Common myeloid progenitor, CD34-positive (primary cell): ENCODE data around the gene DIP2A.

Experiments used
- CTCF ChIA-PET: fragments of 350-600 bp; sonication (Branson Sonifier 250); formaldehyde crosslinking; loops from one replicate; lab custom pipeline; 2021; ENCODE audit warnings: antibody characterized with exemption; lab: Charles Lee
- POLR2A ChIA-PET: fragments of 350-600 bp; sonication (Branson Sonifier 250); formaldehyde crosslinking; loops from one replicate; lab custom pipeline; 2021; ENCODE audit warnings: antibody characterized with exemption; lab: Charles Lee
- DNase-seq, 3 donors: peaks; one replicate each; pipeline versions ENCODE4 v3.0.0 to v3.0.0-alpha.2; 2013
- H3K27ac ChIP-seq, 2 experiments: 1 replicate in 1 of 2; 2 replicates in 1 of 2; pipeline ENCODE4 v1.7.0; 2013; ENCODE audit warnings: inconsistent platforms in 2 of 2, low read length in 2 of 2, mild to moderate bottlenecking in 2 of 2, low read depth in 1 of 2, moderate library complexity in 1 of 2; ENCODE audit not compliant: severe bottlenecking in 2 of 2, insufficient read depth in 1 of 2, poor library complexity in 1 of 2
- H3K27me3 ChIP-seq, 5 experiments: replicated peaks in 2 of 5; 1 replicate in 3 of 5; 2 replicates in 2 of 5; pipeline versions ENCODE4 v1.6.1 to v1.7.0; 2013; ENCODE audit warnings: low read length in 4 of 5, mild to moderate bottlenecking in 2 of 5, moderate library complexity in 2 of 5, inconsistent platforms in 1 of 5; ENCODE audit not compliant: insufficient read depth in 5 of 5, control insufficient read depth in 4 of 5
- H3K36me3 ChIP-seq, 4 experiments: 1 replicate in 2 of 4; 2 replicates in 2 of 4; pipeline versions ENCODE4 v1.6.1 to v1.7.0; 2013; ENCODE audit warnings: low read length in 3 of 4, control low read depth in 1 of 4, mild to moderate bottlenecking in 1 of 4; ENCODE audit not compliant: control insufficient read depth in 4 of 4, insufficient read depth in 4 of 4
- H3K4me1 ChIP-seq, 4 experiments: 1 replicate in 3 of 4; 2 replicates in 1 of 4; pipeline versions ENCODE4 v1.6.1 to v1.7.1; 2013; ENCODE audit warnings: low read length in 3 of 4, mild to moderate bottlenecking in 3 of 4, control low read depth in 1 of 4, inconsistent platforms in 1 of 4, moderate library complexity in 1 of 4; ENCODE audit not compliant: control insufficient read depth in 4 of 4, insufficient read depth in 4 of 4; ENCODE audit errors: control extremely low read depth in 1 of 4
- H3K4me3 ChIP-seq, 7 experiments: 1 replicate in 4 of 7; 2 replicates in 3 of 7; pipeline versions ENCODE4 v1.5.1 to v1.7.0; 2013; ENCODE audit warnings: mild to moderate bottlenecking in 7 of 7, low read length in 6 of 7, moderate library complexity in 6 of 7, inconsistent platforms in 2 of 7, low read depth in 2 of 7, control low read depth in 1 of 7; ENCODE audit not compliant: insufficient read depth in 4 of 7, control insufficient read depth in 1 of 7; ENCODE audit errors: extremely low read depth in 1 of 7
- H3K9me3 ChIP-seq, 5 experiments: 1 replicate in 4 of 5; 2 replicates in 1 of 5; pipeline versions ENCODE4 v1.6.1 to v1.7.1; 2013; ENCODE audit warnings: low read length in 4 of 5, mild to moderate bottlenecking in 2 of 5, inconsistent platforms in 1 of 5, low read depth in 1 of 5, moderate library complexity in 1 of 5; ENCODE audit not compliant: control insufficient read depth in 4 of 5, insufficient read depth in 2 of 5; ENCODE audit errors: control extremely low read depth in 1 of 5
- WGBS: methylation state at CpG from one replicate; pipeline ENCODE4 v1.1.5; 2013; ENCODE audit not compliant: insufficient coverage; 5-methylcytosine and 5-hydroxymethylcytosine counted together

Gene DIP2A

DNA sequence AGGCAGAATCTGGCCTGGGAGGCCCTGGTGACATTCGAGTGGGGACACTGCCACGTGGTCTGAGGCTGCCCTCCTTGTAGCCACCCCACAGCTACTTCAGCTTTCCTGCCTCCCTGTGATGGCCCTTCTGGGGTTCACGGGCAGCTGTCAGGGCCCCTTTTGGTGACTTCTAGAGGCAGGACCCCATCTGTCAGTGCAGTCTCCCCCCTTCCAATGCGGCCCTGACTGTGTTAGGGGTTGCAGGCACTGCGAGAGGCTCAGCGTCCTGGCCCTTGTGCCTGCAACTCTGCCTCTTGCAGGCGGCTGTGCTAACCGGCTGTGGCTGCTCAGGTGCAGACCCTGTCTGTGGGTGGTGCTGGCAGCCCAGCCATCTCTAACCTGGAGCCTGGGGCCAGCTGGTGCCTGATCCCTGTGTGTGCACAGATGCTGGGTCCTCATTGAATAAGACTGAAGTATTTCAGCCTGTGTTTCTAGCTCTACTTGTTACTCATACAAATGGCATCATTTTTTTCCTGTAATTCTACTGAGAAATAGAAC, 84.0 kb downstream of the DIP2A start:
- H3K4me3 ChIP-seq, result no peak overlapping the region
- DNase-seq, result no peak
- 96% methylated on average over 8 of the region's 8 CpGs for WGBS
- H3K9me3 ChIP-seq, result no peaks in the 10 kb centered on the region
- no peak overlapping the region for H3K27ac ChIP-seq
- H3K27me3 ChIP-seq, result no peaks in the 10 kb centered on the region
- ChIA-PET POLR2A (no interaction called here), CTCF (no interaction called here)
- no peaks in the 10 kb centered on the region for H3K4me1 ChIP-seq
- peaks cover 18 to 94% (median 76%) of the 10 kb centered on the region in 4 experiments for H3K36me3 ChIP-seq

DNA sequence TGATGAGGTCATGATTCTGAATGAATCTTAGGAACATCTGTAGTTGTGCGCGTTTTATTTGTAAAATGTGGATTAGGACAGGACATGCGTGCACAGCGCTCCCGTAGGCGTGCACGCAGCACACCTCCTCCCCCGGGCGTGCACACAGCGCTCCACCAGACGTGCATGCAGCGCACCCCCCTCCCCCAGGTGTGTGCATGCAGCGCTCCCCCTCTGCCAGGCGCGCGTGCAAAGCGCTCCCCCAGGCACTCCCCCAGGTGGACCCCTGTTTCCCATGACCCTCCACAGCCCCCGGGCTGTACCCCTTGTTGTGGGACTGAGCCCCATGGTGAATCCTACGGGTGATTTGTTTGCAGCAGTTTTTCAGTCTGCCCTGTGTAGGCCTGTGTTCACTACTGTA, 84.6 kb downstream of the DIP2A start:
- CTCF ChIA-PET, result no interaction called here
- POLR2A ChIA-PET, result no interaction called here

DNA sequence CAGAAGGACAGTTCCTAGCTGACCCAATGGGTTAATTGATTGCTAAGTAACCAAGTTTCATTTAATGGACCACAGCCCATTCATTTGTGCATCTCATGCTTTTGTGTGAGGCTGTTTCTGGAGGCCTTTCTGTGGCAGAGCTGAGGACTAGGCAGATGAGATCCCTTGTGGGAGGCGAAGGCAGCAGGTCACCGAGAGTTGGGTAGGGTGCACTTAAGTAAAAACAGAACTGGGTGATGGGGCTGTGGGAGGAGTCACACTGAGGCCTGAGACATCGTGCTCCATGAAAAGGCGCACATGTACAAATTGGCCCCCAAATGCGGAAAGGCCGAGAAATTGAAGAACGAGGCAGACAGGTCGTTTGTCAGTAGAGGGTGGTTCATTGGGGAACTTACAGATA, 85.3 kb downstream of the DIP2A start:
- H3K4me1 ChIP-seq, result no peaks in the 10 kb centered on the region
- H3K9me3 ChIP-seq, result peaks cover 0 to 9% (median 5%) of the 10 kb centered on the region in 5 experiments
- no peak for DNase-seq
- H3K36me3 ChIP-seq, result peaks cover 11 to 94% (median 74%) of the 10 kb centered on the region in 4 experiments
- WGBS, result 97% methylated on average over 8 of the region's 8 CpGs
- ChIA-PET POLR2A (no interaction called here), CTCF (no interaction called here)
- no peak overlapping the region for H3K4me3 ChIP-seq
- H3K27me3 ChIP-seq, result no peaks in the 10 kb centered on the region
- H3K27ac ChIP-seq, result no peak overlapping the region

More for the DNA sequence above, 84.6 kb downstream of the DIP2A start:
- WGBS, result 96% methylated on average over 10 of the region's 19 CpGs
- no peaks in the 10 kb centered on the region for H3K4me1 ChIP-seq
- peaks cover 15 to 94% (median 77%) of the 10 kb centered on the region in 4 experiments for H3K36me3 ChIP-seq
- peaks cover 0 to 6% (median 2%) of the 10 kb centered on the region in 5 experiments for H3K9me3 ChIP-seq
- DNase-seq, result no peak
- H3K4me3 ChIP-seq, result no peak overlapping the region
- H3K27ac ChIP-seq, result no peak overlapping the region
- no peaks in the 10 kb centered on the region for H3K27me3 ChIP-seq

DNA sequence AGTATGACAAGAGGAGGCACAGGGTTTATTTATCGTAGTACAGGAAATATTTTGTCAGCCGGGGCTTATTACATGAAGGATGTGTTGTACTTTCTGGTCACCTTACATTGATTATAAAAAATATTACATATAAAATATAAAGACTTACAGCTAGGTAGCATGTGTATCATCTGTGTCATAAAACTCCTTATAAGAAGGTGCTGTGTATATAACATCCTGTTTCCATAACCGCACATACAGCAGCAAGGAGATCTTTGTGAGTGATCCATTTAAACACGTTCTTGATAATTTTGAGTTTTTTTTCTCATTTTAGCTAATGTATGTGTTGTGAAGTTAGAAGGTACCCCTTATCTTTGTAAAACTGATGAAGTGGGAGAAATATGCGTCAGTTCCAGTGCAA, 86.1 kb downstream of the DIP2A start:
- peaks cover 0 to 9% (median 5%) of the 10 kb centered on the region in 5 experiments for H3K9me3 ChIP-seq
- H3K36me3 ChIP-seq, result peaks cover 9 to 90% (median 68%) of the 10 kb centered on the region in 4 experiments
- 100% methylated on average over 1 of the region's 5 CpGs for WGBS
- H3K4me3 ChIP-seq, result no peak overlapping the region
- no peaks in the 10 kb centered on the region for H3K27me3 ChIP-seq
- ChIA-PET CTCF (no interaction called here), POLR2A (no interaction called here)
- DNase-seq, result no peak
- H3K27ac ChIP-seq, result no peak overlapping the region
- no peaks in the 10 kb centered on the region for H3K4me1 ChIP-seq

DNA sequence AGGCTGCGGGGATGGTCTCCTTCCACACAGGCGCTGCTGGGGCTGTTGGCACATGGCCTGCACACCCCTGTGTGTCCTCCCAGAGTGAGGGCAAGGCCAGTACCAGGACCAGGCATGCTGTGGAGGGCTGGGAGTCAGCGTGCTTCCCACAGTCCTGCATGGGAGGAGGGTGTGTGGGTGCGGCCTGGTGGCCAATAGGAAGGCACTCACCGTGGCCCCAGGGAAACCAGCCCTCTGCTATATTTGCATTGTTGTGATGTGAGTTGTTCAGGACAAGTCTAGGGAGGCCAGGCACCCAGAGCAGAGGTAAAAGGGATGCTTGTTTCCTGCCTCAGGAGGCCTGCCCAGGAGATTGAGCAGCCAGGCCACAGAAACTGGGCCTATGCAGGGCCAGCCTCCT, 86.7 kb downstream of the DIP2A start:
- no peak for DNase-seq
- peaks cover 0 to 9% (median 5%) of the 10 kb centered on the region in 5 experiments for H3K9me3 ChIP-seq
- H3K27me3 ChIP-seq, result no peaks in the 10 kb centered on the region
- POLR2A ChIA-PET, result no interaction called here
- peaks cover 9 to 88% (median 64%) of the 10 kb centered on the region in 4 experiments for H3K36me3 ChIP-seq
- H3K27ac ChIP-seq, result no peak overlapping the region
- peaks cover 0 to 2% (median under 1%) of the 10 kb centered on the region in 4 experiments for H3K4me1 ChIP-seq
- H3K4me3 ChIP-seq, result no peak overlapping the region
- WGBS, result 98% methylated on average over 4 of the region's 5 CpGs
- CTCF ChIA-PET, result no interaction called here

DNA sequence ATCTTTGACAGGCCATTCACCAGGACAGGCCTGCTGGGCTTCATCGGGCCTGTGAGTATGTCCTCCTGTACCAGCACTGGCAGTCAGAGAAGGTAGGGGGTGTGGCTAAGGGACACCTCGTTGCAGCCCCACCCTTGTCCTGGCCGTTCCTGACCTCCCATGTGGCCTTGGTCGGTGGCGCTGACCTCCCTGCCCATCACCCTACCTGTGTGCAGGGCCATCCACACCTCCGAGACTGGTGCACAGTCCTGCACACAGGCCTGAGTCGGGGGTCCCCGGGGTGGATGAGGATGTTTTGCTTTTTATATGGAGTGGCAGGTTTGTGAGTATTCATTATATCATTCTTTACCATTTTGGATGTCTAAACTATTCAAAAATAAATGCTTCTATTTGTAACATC, 87.2 kb downstream of the DIP2A start:
- Histone ChIP-seq H3K27ac (no peak overlapping the region), H3K27me3 (no peaks in the 10 kb centered on the region), H3K36me3 (peaks cover 9 to 91% (median 66%) of the 10 kb centered on the region in 4 experiments), H3K9me3 (peaks cover 0 to 9% (median 5%) of the 10 kb centered on the region in 5 experiments), H3K4me1 (peaks cover 0 to 8% (median 3%) of the 10 kb centered on the region in 4 experiments), H3K4me3 (no peak overlapping the region)
- ChIA-PET CTCF (no interaction called here), POLR2A (no interaction called here)
- DNase-seq, result no peak
- 96% methylated on average over 3 of the region's 8 CpGs for WGBS

DNA sequence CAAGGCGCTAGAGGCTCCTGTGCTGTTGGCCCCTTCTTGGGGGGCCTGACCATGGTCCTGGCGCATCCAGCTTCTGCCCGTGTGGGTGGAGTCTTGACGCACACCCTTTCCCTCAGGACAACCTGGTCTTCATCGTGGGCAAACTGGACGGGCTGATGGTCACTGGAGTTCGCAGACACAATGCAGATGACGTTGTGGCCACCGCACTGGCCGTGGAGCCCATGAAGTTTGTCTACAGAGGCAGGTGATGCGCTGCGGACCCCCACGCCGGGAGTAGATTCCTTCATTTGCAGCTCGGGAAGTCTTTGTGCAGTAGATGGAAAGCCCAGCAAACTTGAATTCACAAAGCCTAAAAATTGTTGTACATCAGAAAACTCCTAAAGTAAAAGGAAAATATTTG, 88.1 kb downstream of the DIP2A start:
- CTCF ChIA-PET, result no interaction called here
- H3K27ac ChIP-seq, result no peak overlapping the region
- H3K4me1 ChIP-seq, result peaks cover 0 to 17% (median 9%) of the 10 kb centered on the region in 4 experiments
- peaks cover 4 to 82% (median 59%) of the 10 kb centered on the region in 4 experiments for H3K36me3 ChIP-seq
- H3K27me3 ChIP-seq, result no peaks in the 10 kb centered on the region
- DNase-seq, result no peak
- H3K4me3 ChIP-seq, result no peak overlapping the region
- WGBS, result 96% methylated on average over 15 of the region's 15 CpGs
- POLR2A ChIA-PET, result no interaction called here
- H3K9me3 ChIP-seq, result peaks cover 0 to 9% (median 5%) of the 10 kb centered on the region in 5 experiments
